ENCODE data around the gene ARSG. TPM values are rescaled to one million over a fixed set of nuclear protein-coding genes. Genes with fewer than 3 reads are reported as not detected.
A peak's percentile ranks its signal among the peaks of the same experiment; 100 is the strongest.

ARSG gene
- total and polyA plus RNA-seq, 9 of the 15 experiments (the other 6 are each of a cell fraction or from before 2014, with no cell fraction given) = 1.0 to 5.6 (median 1.8) TPM

GRCh38 chr17:68247445-68248198 lies 43.7 kb upstream of the ARSG start, which contains the start of gene AMZ2 (continued):
- TF ChIP-seq NCOA4 (IDR thresholded peaks at IDR 0.05; ENCODE audit: partially characterized antibody) (no peak), ETV6 (IDR thresholded peaks at IDR 0.05; ENCODE audit: borderline replicate concordance in 1 of 2, low read depth in 2 of 2, low read length in 1 of 2) (no peak), ETV6 (CRISPR knock-in tag; IDR thresholded peaks at IDR 0.05; ENCODE audit: borderline replicate concordance) (no peak; the same call in 1 of the 2 replicates), SREBF1 (IDR thresholded peaks at IDR 0.05; ENCODE audit: borderline replicate concordance, low read depth, low read length) (no peak), FOXP1 (CRISPR knock-in tag; IDR thresholded peaks at IDR 0.05) (peak; percentile 95), ZNF143 (CRISPR knock-in tag; IDR thresholded peaks at IDR 0.05) (0 out of 2 replicates have a peak, but pooled peaks have one; percentile 51), ARNT (IDR thresholded peaks at IDR 0.05) (no peak), ZC3H11A (IDR thresholded peaks at IDR 0.05; ENCODE audit: low read depth, low read length) (no peak), KLF16 (IDR thresholded peaks at IDR 0.05) (no peak), MTA1 (IDR thresholded peaks at IDR 0.05; ENCODE audit: borderline replicate concordance) (no peak), MNT (conservative IDR thresholded peaks at IDR 0.05) (peak; percentile 77 to 91), ZKSCAN8 (CRISPR knock-in tag; IDR thresholded peaks at IDR 0.05) (no peak), RBBP5 (IDR thresholded peaks at IDR 0.05; ENCODE audit: borderline replicate concordance, insufficient read depth, low read length, poor library complexity, severe bottlenecking) (peak; percentile 75), TFAM (CRISPR knock-in tag; conservative IDR thresholded peaks at IDR 0.05) (no peak), HDAC8 (tag; IDR thresholded peaks at IDR 0.05) (peak; percentile 61; the same call in 1 of the 2 replicates), SIN3B (IDR thresholded peaks at IDR 0.05; ENCODE audit: low read depth) (peak; percentile 29; the same call in 1 of the 2 replicates), BCOR (IDR thresholded peaks at IDR 0.05) (0 out of 2 replicates have a peak, but pooled peaks have one; percentile 6), KDM5B (IDR thresholded peaks at IDR 0.05; ENCODE audit: insufficient replicate concordance, low read depth, low read length) (peak; percentile 73), ZNF511 (CRISPR knock-in tag; IDR thresholded peaks at IDR 0.05) (peak; percentile 94), ZNF398 (CRISPR knock-in tag; IDR thresholded peaks at IDR 0.05) (no peak), MAFG (tag; conservative IDR thresholded peaks at IDR 0.05) (no peak), PTTG1 (tag; IDR thresholded peaks at IDR 0.05; ENCODE audit: low read depth) (no peak), SNRNP70 (optimal IDR thresholded peaks at IDR 0.05; ENCODE audit: low read depth, low read length) (no peak), ELF1 (tag; IDR thresholded peaks at IDR 0.05) (no peak)
